Measurements from ENCODE around the gene MTERF4. TPM values are rescaled to one million over a fixed set of nuclear protein-coding genes. Genes with fewer than 3 reads are reported as not detected.

Gene MTERF4
- total and polyA plus RNA-seq, 12 donors: 17.4 to 39.2 (median 32.2) TPM

GRCh38 chr2:241141214-241141770 lies 39.2 kb upstream of the MTERF4 start:
- no peak overlapping the region for H3K4me3 ChIP-seq
- no peaks in the 10 kb centered on the region for H3K36me3 ChIP-seq (replicated peaks in 1 of 2)
- no peaks in the 10 kb centered on the region for H3K27me3 ChIP-seq
- no peaks in the 10 kb centered on the region for H3K9me3 ChIP-seq (replicated peaks in 1 of 3)
- H3K4me1 ChIP-seq (replicated peaks in 1 of 2): no peaks in the 10 kb centered on the region
- 95 to 98% (median 97%) methylated on average over 14 of the region's 14 CpGs for WGBS, 4 donors
- intact Hi-C loops (cut with DNase I): no loop called here
- TF ChIP-seq POLR2A (IDR thresholded peaks at IDR 0.05) (no peak), CTCF (IDR thresholded peaks at IDR 0.05) (no peak)
- DNase-seq: no peak
- no peak overlapping the region for H3K27ac ChIP-seq

GRCh38 chr2:241140445-241140840 lies 38.4 kb upstream of the MTERF4 start:
- Histone ChIP-seq H3K4me3 (no peak overlapping the region), H3K4me1 (replicated peaks in 1 of 2) (no peaks in the 10 kb centered on the region), H3K27me3 (no peaks in the 10 kb centered on the region), H3K27ac (no peak overlapping the region), H3K9me3 (replicated peaks in 1 of 3) (no peaks in the 10 kb centered on the region), H3K36me3 (replicated peaks in 1 of 2) (no peaks in the 10 kb centered on the region)
- DNase-seq: no peak
- 95 to 96% (median 95%) methylated on average over 10 of the region's 10 CpGs for WGBS, 4 donors
- no peak for TF ChIP-seq POLR2A (IDR thresholded peaks at IDR 0.05)
- no peak for TF ChIP-seq CTCF (IDR thresholded peaks at IDR 0.05)
- intact Hi-C loops (cut with DNase I): no loop called here

- TF ChIP-seq CTCF (IDR thresholded peaks at IDR 0.05) (no peak), POLR2A (IDR thresholded peaks at IDR 0.05) (no peak)
- intact Hi-C loops (cut with DNase I): no loop called here
- Histone ChIP-seq H3K36me3 (replicated peaks in 1 of 2) (no peaks in the 10 kb centered on the region), H3K9me3 (replicated peaks in 1 of 3) (no peaks in the 10 kb centered on the region), H3K27ac (no peak overlapping the region), H3K4me3 (no peak overlapping the region), H3K4me1 (replicated peaks in 1 of 2) (no peaks in the 10 kb centered on the region), H3K27me3 (no peaks in the 10 kb centered on the region)
- peak in 1 of 7 donors; percentile 2 for DNase-seq
- 91 to 97% (median 95%) methylated on average over 11 to 24 of the region's 24 CpGs for WGBS, 4 donors
These were observed 37.7 kb upstream of the MTERF4 start for GRCh38 chr2:241139531-241140444.

GRCh38 chr2:241138471-241138870 lies 36.4 kb upstream of the MTERF4 start:
- no peaks in the 10 kb centered on the region for H3K4me1 ChIP-seq (replicated peaks in 1 of 2)
- no peak for DNase-seq
- H3K4me3 ChIP-seq: no peak overlapping the region
- H3K36me3 ChIP-seq (replicated peaks in 1 of 2): no peaks in the 10 kb centered on the region
- intact Hi-C loops (cut with DNase I): no loop called here
- H3K27ac ChIP-seq: no peak overlapping the region
- WGBS, 4 donors: 94 to 97% (median 95%) methylated on average over 15 to 16 of the region's 16 CpGs
- TF ChIP-seq POLR2A (IDR thresholded peaks at IDR 0.05): no peak
- no peak for TF ChIP-seq CTCF (IDR thresholded peaks at IDR 0.05)
- no peaks in the 10 kb centered on the region for H3K27me3 ChIP-seq
- no peaks in the 10 kb centered on the region for H3K9me3 ChIP-seq (replicated peaks in 1 of 3)
